Measurements from ENCODE around the gene CABLES2.

- TF ChIP-seq CTCF (IDR thresholded peaks at IDR 0.05; ENCODE audit: low read depth, low read length, poor library complexity, severe bottlenecking) (no peak), EZH2phosphoT487 (IDR thresholded peaks at IDR 0.05; ENCODE audit: borderline replicate concordance, low read length) (no peak)
These were observed 45.1 kb downstream of the CABLES2 start for GRCh38 chr20:62361799-62362589.
